Measurements from ENCODE around the gene RTRAF.
A peak's percentile ranks its signal among the peaks of the same experiment; 100 is the strongest.

Gene RTRAF

DNA sequence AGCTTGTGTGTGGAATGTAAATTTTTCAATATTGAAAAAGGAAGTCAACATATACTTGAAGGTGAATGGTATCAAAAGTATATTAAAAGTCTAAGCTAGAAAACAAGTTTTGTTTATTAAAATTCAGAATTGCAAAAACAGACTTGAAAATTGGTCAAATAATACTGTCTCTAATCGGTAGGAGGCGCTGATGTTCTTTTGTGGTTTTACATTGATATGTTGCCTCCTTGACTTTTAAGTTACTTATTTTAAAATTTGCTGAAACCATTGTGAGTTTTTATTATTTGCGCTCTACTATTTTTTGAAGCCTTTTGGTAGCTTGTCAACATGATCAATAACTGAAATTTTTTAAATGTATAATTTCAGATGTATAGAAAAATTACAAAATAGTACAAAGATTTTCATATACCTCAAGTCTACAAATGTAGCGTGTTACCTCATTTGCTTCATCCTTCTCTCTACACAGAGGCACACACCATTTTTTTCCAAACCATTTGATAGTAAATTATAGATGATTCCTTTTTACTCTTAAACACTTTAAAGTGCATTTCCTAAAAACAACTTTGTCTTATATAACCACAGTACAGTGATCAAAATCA, 6.9 kb downstream of the RTRAF start:
- peak; percentile 22 for DNase-seq

DNA sequence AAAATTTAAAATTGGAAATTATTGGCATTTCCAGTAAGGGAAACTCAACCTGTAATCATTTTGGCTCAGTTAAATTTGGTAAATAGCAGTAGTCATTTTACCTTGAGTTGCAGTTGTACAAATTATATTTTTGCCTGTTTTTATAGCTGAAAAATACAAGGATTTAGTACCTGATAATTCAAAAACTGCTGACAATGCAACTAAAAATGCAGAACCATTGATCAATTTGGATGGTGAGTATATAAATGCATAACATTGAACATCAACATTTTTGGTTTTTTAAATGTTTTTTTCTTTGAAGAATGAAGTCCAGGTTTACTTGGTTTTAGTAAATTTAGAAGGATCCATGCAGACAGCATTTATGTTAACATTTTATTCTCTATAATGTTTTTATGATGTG, 9.0 kb downstream of the RTRAF start:
- no peak for DNase-seq

DNA sequence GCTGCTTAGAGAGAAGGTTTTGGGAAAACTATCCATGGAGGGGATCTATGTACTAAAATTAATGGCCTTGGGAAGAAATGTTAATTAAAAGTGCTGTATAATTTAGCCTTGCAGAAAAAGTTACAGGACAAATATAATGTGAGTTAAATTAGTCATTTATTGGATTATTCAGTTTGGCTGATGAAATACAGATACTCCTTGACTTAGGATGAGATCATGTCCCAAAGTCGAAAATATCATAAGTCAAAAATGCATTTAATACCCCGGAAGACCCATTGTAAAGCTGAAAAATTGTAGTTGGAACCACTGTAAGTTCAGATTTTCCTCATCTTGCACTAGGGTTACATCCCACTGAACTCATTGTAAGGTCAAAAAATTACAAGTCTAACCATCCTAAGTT, 9.7 kb downstream of the RTRAF start:
- no peak for DNase-seq

DNA sequence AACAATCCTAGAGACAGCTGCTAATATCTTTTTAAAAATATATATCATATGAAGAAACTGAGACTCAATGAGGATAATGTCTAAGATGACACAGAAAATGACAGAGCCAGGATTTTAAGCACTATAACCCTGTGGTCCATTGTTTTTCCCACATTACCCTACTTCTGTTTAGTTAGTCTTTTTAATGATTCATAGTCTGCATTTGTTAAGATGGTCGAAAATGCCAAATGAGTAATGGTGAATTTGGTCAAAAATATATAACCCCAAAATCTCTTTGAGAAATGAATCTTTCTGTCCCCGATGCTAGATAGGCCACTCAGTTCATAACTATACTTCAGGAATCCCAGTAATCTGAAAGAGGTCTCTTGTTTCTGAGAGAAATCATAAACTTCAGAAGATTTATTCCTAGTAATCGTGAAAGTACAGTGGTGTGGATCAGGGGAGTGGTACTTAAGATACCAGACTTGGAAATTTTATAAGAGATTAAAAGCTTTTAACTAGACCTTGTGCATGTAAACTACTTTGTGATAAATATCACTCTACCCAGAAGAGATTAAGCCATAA, 10.8 kb downstream of the RTRAF start:
- no peak for DNase-seq

DNA sequence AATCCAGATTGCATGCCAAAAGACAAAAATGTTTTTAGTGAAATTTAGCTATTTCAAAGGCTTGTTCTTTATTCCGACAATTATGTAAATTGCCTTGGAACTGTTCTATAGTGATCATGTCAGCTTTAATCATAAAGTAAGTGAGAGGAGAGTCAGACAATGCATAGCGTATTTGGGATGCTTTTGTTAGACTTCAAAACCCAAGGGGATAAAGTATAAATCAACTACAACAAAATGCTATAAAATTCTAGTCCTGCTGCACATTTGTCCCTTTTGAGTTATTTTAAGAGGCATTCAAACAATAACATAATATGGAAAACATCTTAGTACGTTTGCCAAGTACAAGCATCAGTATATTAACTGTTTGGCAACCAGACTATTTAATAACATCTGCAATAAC, 11.3 kb downstream of the RTRAF start:
- DNase-seq: no peak

DNA sequence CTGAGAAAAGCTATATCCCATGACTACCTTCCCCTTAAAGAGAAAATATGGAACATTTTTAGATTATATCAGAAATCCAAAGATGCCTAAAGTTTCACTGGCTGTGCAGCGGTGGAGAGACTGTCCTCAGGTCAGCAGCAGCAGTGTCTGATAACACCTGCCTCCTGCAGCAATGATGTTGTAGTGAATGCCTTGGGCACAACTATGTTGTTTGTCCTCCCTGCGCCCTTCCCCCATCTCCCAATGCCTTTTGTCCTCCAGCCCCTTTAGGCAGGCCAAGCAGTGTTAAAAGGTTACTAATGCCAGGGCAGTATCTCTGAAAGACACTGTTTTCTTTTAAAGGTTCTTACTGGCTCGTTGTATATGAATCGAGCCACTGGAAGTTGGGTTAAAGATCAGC, 13.2 kb downstream of the RTRAF start:
- DNase-seq: no peak

DNA sequence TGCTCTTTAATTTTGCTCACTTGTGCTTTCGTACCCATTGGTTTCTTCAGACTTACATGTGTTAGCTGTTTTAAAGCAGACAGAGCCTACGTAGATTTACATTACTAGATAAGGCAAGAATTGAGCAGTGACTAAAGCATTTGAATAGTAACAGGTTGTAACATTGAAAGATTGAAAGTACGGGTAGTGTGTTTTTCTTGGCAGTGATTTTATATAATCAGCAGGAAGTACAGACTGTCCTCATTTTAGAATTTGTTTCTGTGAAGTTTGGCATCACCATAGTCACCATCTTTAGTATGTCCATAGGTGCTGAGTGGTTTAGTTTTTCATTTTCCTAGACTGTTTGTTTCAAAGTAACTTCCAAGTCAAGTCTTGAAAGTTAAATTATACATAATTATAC, 14.0 kb downstream of the RTRAF start:
- no peak for DNase-seq

DNA sequence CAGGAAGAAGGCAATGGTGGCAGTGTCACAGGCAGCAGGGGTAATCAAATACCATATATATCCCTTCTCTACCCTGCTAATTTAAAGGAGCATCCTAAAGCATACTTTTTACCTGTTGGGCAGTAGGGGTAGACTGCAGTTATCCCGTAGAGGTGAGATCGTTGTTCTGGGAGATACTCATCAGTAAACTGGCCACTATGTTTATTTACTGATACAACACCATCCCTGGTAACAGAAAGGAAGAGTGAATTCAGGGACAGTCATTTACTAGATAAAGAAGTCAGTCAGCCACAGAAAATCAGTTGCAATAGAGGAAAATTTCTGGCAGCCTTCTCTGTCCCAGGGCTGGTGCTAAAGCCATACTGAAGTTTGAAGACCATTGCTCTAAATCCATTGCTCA, 16.3 kb downstream of the RTRAF start:
- no peak for DNase-seq

DNA sequence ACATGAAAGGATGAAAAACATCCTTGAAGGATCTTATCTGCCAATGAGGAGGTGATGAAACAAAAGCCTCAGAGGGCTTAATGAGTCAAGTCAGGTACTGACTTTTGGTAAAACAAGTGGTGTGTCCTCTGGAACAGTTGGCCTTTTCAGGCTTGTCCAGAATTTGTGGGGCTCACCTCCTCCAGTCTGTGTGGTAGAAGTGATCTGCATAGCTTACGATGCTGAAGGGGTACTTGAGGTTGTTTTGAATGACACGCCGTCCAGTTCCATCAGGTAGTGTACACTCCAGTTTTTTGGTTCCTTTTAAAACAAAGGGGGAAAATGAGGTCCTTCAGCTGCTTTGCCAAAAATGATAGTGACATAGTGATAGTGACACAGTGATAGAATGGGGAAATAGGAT, 17.0 kb downstream of the RTRAF start:
- no peak for DNase-seq

DNA sequence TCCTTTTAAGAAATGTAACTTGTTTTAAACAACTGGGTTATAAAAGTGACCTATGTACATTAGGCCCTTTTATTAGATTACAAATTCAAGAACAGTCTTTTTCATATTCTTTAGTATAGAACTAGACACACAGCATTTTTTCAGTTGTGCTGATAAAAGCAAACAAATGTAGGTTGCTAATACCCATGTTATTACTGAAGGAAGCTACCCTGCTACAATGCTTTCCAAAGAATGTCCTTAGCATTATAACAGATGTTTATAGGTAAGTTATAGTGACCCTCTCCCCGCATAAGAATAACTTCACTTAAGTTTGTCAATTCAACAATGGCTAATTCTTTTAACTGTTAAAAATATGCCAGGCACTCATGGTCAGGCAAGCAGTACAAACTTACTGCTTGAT, 17.9 kb downstream of the RTRAF start:
- no peak for DNase-seq

DNA sequence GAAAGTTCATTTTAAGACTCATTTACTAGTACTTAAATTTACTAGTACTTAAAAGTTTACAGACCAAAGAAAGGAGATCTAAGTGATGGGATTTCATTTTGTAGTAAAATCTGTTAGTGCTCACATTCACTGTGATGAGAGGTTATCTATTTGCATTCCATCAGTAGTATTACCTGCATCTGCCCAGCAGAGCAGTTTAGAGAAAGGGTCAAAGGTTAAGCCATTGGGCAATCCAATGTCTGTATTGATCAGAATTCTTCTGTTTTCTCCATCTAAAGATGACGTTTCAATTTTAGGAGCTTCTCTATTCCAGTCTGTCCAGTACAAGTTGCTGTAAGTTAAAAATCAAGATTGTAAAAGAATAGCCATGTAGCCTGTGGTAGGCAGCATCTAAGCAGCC, 18.3 kb downstream of the RTRAF start:
- no peak for DNase-seq

DNA sequence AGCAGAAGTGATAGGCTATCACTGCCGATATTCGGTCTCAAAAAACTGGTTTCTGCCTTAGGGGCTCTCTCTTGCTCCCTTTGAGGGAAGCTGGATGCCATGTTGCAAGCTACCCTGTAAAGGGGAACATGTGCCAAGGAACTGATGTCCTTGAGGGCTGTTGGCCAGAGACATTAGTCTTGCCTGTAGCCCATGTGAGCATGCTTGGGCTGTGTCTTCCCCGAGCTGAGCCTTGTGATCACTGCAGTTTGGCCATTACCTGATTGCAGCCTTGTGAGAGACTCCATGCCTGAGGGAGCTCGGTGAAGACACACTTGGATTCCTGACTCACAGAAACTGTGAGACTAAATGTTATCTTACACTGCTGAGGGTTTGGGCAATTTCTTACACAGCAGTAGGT, 18.8 kb downstream of the RTRAF start:
- no peak for DNase-seq

DNA sequence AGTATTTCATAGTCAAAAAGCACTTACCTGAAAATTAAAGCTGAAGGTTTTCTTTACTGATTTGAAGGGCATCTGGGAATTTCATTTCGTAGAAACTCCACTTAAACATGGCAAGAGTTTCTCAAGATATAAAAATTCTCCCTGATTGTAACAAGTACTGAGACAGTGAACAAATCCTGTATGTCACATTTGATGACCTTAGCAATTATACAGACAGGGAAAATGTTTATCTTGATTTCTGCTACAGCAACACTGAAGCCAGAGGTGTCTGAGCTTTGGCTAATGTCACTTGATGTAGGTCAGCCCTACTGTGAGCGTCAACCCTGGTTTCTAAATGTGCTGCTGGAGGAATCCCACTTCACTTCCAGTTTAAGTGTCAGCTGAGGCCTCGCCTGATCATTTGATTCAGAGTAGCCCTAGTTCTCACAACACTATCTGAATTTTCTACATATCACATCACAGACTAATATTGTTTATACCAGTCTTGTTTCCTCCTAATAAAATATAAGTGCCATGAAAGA, 20.9 kb downstream of the RTRAF start:
- DNase-seq: no peak

DNA sequence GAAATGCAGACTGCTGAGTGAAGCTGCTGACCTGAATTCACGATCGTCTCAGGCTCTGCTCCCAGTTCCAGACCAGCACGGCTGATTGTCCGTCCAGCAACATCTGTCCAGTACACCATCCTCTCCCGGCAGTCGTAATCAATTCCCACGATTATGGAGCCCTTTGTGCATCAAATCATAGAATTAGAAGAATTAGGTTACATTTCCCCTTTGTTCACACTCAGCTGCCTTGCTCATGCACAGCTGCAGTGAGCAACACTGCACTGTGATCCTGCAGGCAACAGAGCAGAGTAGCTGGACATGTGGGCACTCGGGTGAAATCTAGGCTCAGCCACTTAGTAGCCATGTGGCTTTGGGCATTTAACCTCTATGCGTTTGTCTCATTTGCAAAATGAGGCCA, 22.2 kb downstream of the RTRAF start:
- no peak for DNase-seq

DNA sequence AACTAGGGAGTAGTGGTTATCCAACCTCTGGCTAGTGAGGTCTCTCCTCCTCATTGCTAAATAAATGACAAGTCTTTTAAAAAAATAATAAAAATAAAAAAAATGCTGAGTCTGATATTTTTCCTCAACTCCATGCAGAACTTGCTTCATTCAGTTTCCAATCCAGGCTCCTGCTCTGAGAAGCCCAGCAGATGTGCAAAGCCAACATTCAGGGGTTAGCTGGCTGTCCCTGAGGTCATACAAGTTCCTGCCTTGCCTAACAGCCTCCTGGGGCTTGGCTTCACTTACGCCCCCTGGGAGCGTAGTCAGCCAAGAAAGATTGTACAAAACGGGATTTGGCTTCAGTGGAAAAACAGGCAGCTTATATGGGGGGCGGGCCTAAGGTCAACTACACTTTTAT, 23.3 kb downstream of the RTRAF start:
- DNase-seq: no peak

DNA sequence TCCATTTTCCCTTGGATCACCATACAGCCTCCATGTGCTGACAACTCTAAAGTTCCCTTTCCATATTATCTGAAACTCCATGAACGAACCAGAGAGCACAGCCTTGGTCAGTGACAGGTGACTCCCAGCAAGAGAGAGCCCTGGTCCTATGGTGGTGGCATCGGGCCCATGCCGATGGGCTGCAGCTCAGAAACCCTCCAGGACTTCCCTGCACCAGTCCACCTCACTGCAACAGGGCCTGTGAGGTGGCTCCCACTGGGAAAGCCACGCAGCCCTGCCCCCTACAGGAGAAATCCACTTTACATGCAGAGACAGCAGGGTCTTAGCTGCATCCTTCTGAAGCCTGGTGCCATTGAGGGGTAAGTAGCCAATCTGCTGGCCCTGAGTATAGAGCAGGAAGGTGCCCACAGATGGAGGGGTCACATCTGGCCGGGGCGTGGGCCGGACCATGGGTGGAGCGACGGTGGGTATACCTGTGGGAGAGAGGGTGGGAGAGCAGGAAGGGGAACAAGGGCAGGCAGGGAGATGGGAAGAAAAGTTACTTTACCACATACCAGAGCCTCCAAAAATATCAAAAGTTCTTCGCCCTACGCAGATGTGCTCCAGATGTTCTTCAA, 24.7 kb downstream of the RTRAF start:
- DNase-seq: no peak

DNA sequence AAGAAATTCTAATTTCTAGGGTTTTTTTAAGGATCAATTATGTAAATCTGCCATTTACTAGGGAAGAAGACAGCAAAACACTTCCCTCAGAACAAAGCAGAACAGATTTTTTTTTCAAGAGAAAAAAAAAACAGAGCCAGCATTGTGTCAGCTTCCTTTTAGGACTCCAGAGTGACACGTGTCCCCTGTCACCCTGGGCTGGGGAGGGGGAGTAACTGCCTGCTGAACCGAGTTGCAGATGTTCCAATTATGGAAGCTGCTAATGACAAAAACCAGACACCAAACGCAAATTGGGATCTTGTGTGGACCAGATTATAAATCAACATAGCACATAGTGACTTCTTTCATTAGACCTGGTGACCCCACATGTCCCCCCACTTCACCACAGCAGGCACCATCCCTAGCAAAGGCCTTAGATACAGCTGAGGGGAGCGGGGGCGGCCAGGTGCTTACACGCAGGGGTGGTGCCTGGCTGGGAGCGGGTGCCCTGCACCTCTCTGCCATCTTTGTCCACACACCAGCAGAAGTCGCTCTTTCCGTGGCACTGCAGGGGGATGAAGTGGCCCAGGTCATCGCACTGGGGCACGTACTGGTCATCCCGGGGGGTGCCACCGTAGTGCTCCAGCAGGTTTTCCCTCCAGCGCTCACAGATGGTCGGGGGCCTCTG, 25.4 kb downstream of the RTRAF start:
- DNase-seq: no peak

DNA sequence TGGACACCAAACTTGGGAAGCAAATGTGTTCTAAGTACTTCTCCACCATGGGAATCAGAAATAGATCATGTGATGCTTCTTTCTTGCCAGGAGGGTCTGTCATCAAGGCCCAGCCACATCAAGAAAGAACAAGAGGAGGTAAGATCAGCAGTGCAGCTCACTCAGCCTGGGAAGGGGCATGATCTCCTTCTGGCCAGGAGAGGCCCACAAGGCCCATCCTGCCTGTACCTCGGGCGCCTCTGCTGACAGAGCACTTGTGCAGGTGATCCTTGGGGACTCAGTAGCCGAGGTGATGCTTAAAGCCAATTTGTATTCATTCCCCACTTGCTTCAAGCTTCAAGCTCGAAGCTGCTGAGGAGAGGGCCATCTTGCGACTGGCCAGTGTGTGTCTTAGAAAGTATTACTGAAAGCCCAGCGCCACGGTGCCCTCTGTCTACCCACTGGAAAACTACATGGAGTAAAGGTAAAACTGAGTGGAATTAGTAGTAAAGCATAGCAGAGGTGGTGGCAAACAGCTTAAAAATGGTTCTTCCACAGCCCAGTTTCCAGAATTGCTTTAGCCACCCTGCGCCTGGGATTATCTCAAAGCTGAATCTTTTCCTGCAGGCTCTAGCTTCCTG, 26.2 kb downstream of the RTRAF start:
- DNase-seq: no peak

DNA sequence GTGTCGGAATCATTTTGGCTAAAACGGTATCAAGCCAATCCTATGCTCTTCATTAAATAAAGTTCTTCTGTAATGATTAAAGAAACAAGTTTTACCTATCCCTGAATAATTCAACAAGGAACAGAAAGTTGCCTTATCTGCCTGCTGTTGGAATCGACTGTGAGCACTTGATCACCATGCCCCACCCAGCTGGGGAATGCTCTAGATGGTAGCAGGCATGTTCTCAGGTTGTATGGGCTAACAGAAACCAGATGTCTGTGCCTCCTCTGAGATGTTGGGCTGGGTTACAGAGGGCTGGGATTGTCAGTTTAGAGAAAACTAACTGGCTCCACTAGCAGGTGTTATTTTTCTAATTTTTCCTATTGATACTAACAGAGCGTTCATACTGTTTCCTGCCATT, 28.9 kb downstream of the RTRAF start:
- DNase-seq: no peak

DNA sequence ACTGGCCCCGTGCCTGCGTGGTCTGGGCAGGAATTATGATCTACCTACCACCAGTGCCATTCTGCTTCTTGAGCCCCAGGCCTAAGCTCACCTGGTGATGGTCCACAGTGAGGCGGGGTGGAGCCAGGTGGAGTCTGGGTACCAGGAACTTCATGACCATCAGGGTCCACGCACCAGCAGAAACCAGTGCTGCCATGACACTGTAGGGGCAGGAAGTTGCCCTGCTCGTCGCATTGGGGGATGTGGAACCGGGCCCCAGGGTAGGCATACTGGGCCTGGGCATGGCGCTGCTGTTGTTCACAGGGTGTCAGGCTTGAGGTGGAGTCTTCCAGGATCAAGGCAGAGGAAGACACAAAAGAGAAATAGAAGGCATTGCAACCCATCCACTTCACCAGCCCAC, 29.6 kb downstream of the RTRAF start:
- no peak for DNase-seq

DNA sequence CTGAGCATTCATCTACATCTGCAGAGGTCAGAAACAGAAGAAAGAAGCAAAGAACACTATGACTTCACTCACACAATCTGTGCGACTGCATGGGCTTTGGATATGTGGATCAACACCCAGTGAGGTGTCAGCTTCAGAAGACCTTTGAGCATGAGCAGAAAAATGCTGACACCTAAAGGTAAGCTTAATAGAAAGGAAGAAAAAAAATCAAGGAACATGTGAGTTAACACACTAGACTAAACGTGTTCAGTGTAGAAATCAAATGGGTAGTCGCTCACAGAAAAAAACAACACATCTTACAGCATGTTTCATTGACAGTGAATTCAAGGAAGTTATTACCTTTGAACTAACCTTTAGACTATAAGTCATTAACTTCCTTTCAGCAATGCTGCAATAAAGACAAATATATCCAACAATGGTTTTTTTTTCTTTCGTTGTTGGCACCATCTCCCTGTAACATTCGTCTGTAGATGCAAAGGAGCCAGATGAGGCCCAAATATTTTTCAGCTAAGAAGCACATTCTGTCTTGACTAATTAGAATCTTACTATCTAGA, 30.9 kb downstream of the RTRAF start:
- DNase-seq: no peak

DNA sequence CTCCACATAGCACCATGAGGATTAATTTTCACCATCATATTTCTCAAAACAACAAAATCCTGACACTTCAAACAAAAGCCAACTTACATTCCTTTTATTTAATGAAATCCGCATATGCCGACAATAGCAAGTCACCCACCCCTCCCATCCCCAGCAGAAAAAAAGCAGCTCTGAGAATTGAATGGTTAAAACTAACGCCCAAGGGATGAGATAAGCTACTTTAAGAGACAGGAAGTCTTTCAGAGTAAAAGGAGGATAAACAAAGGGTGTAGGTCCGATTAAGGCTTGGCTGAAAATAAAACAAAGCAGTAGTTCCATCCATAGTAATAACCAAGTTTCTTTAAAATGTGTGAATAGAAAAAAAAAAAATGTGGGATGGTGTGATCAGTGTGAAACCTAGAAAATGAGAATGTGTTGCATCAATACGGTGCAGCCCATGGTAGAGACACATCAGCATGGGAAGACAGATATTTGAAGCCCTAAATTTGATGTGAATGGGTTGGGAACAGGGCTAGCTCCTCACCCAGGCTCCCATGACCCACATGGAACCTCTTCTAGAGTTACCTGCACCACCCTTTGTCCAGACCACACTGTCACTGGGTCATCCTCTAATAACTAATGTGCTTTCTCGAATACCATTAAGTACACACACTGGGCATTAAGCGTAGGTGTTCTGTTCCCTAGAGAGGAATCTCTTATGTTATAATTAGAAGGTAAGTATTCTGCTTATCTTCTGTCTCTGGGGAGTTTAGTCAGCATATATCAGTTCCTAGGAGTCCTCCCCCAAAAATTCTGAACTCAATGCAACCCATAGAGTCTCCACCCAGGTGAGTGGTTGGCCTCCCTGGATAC, 31.7 kb downstream of the RTRAF start:
- DNase-seq: no peak
